HepG2 (cell line): ENCODE results near the gene NEK8. TPM values are rescaled to one million over a fixed set of nuclear protein-coding genes. Genes with fewer than 3 reads are reported as not detected.

Experiments used
- ATAC-seq: fragments of 200-7000 bp; cut with Tn5 transposase; 3 replicates; pipeline ENCODE4 v1.9.1; 2020; ENCODE audit warnings: mild to moderate bottlenecking, moderate library complexity
- BruUV-seq: library from RNA; stranded (reverse); fragments of 400-500 nt; replicated peaks from 2 replicates; lab custom pipeline; 2021; lab: Mats Ljungman, UMichigan
- CTCF ChIA-PET: fragments of 300-600 bp; formaldehyde crosslinking; extraction: SDS; loops from one replicate; lab custom pipeline; 2021; ENCODE audit warnings: low total read pairs, inconsistent platforms, low intra/inter-chr PET ratio; lab: Yijun Ruan, JAX
- POLR2A ChIA-PET: fragments of 350-600 bp; sonication (Branson Sonifier 250); formaldehyde crosslinking; loops from one replicate; lab custom pipeline; 2020; ENCODE audit warnings: antibody characterized with exemption, inconsistent platforms; lab: Yijun Ruan, JAX
- DNase-seq: peaks from one replicate; pipeline ENCODE4 v3.0.0-alpha.2; 2015; ENCODE audit warnings: low spot score
- FAIRE-seq: peaks from 3 replicates; lab custom pipeline; 2011; peaks lifted over from hg19 to GRCh38; lab: Jason Lieb, UNC
- H2AFZ ChIP-seq: one replicate; pipeline ENCODE4 v1.6.1; 2011; ENCODE audit warnings: low read length, inconsistent platforms
- H3K27ac ChIP-seq: fragments of 300-600 bp; 3 replicates; pipeline ENCODE4 v1.8.0; 2011; ENCODE audit warnings: mixed run types, mild to moderate bottlenecking, mixed read lengths, low read length, inconsistent platforms; ENCODE audit not compliant: insufficient read depth; ENCODE audit errors: extremely low read length
- H3K27me3 ChIP-seq, 2 experiments: fragments of 200-600 bp in 1 of 2; 2 replicates in 1 of 2; 3 replicates in 1 of 2; pipeline versions ENCODE4 v1.6.0 to v1.8.0; 2011; ENCODE audit warnings: low read length in 2 of 2, mild to moderate bottlenecking in 2 of 2, moderate library complexity in 2 of 2, inconsistent platforms in 1 of 2; ENCODE audit not compliant: insufficient read depth in 2 of 2, control insufficient read depth in 1 of 2
- H3K36me3 ChIP-seq, 2 experiments: fragments of 200-600 bp in 1 of 2; replicated peaks in 1 of 2; 2 replicates in 1 of 2; 3 replicates in 1 of 2; pipeline versions ENCODE4 v1.5.1 to v1.8.0; 2011; ENCODE audit warnings: low read length in 2 of 2, inconsistent platforms in 1 of 2; ENCODE audit not compliant: insufficient read depth in 2 of 2, control insufficient read depth in 1 of 2
- H3K4me1 ChIP-seq: 2 replicates; pipeline ENCODE4 v1.5.1; 2012; ENCODE audit warnings: low read length, inconsistent platforms; ENCODE audit not compliant: insufficient read depth
- H3K4me2 ChIP-seq: 2 replicates; pipeline ENCODE4 v1.6.0; 2011; ENCODE audit warnings: low read depth, low read length, inconsistent platforms
- H3K4me3 ChIP-seq, 3 experiments: fragments of 200-600 bp in 1 of 3; sonication (generic), shearing (Covaris generic) in 1 of 3; replicated peaks in 1 of 3; 2 replicates each; pipeline ENCODE4 v1.5.1; 2011 to 2016; ENCODE audit warnings: low read length in 3 of 3, inconsistent platforms in 2 of 3, low read depth in 2 of 3, mild to moderate bottlenecking in 2 of 3, control low read depth in 1 of 3, mixed read lengths in 1 of 3; ENCODE audit not compliant: insufficient read depth in 1 of 3
- H3K79me2 ChIP-seq: one replicate; pipeline ENCODE4 v1.6.1; 2011; ENCODE audit warnings: low read length, inconsistent platforms; ENCODE audit not compliant: insufficient read depth
- H3K9ac ChIP-seq: 2 replicates; pipeline ENCODE4 v1.6.0; 2011; ENCODE audit warnings: mild to moderate bottlenecking, low read depth, low read length, inconsistent platforms; ENCODE audit not compliant: insufficient read depth
- H3K9me3 ChIP-seq: 2 replicates; pipeline ENCODE4 v1.5.1; 2012; ENCODE audit warnings: mild to moderate bottlenecking, low read length
- H4K20me1 ChIP-seq: 2 replicates; pipeline ENCODE4 v1.6.0; 2011; ENCODE audit warnings: inconsistent platforms, mild to moderate bottlenecking, low read length, moderate library complexity; ENCODE audit not compliant: insufficient read depth
- BORCS8-MEF2B ChIP-seq: sonication (generic); formaldehyde crosslinking; IDR thresholded peaks from 2 replicates; pipeline ENCODE4 v1.8.0; 2022; ENCODE audit warnings: mild to moderate bottlenecking, missing genetic modification reagents
- MAFF ChIP-seq: IDR thresholded peaks from 2 replicates; pipeline ENCODE4 v1.6.1; 2011; ENCODE audit warnings: low read depth, low read length, improper control_type of control experiment
- MEF2D ChIP-seq: sonication (generic); formaldehyde crosslinking; IDR thresholded peaks from 2 replicates; pipeline ENCODE4 v1.5.1; 2020; ENCODE audit warnings: mild to moderate bottlenecking, missing genetic modification reagents
- MLX ChIP-seq: IDR thresholded peaks from 2 replicates; pipeline ENCODE4 v1.6.1; 2016
- PLRG1 ChIP-seq: fragments of 450-650 bp; conservative IDR thresholded peaks from 2 replicates; pipeline ENCODE4 v1.6.1; 2016
- POLR2A ChIP-seq, 2 experiments: IDR thresholded peaks; 2 replicates each; pipeline ENCODE4 v1.6.1; 2011; ENCODE audit warnings: low read depth in 2 of 2, low read length in 2 of 2, mild to moderate bottlenecking in 1 of 2, moderate library complexity in 1 of 2; ENCODE audit not compliant: insufficient read depth in 1 of 2
- RBM22 ChIP-seq: fragments of 200-400 bp; formaldehyde crosslinking; optimal IDR thresholded peaks from 2 replicates; pipeline ENCODE3; 2017; ENCODE audit warnings: mild to moderate bottlenecking, low read length, moderate library complexity
- RERE ChIP-seq: IDR thresholded peaks from 2 replicates; pipeline ENCODE4 v1.6.1; 2016; ENCODE audit warnings: low read depth, missing genetic modification reagents, missing compliant biosample characterization
- SSRP1 ChIP-seq: IDR thresholded peaks from 2 replicates; pipeline ENCODE4 v1.6.1; 2016; ENCODE audit warnings: control low read depth
- TARDBP ChIP-seq: sonication (generic); formaldehyde crosslinking; IDR thresholded peaks from 2 replicates; pipeline ENCODE4 v1.8.0; 2022; ENCODE audit warnings: mild to moderate bottlenecking, missing genetic modification reagents
- TOPORS ChIP-seq: sonication (generic); formaldehyde crosslinking; IDR thresholded peaks from 2 replicates; pipeline ENCODE4 v1.8.0; 2023; ENCODE audit warnings: mild to moderate bottlenecking, missing genetic modification reagents
- ZNF30 ChIP-seq: sonication (generic); formaldehyde crosslinking; IDR thresholded peaks from 2 replicates; pipeline ENCODE4 v1.5.0; 2020; ENCODE audit warnings: mild to moderate bottlenecking, missing genetic modification reagents
- WGBS: methylation state at CpG from one replicate; pipeline ENCODE4 v1.1.6; 2017; ENCODE audit warnings: low lambda C conversion rate; 5-methylcytosine and 5-hydroxymethylcytosine counted together
- in situ Hi-C: cut with HindIII; loops from 2 replicates; pipeline ENCODE4 v1.10.0; 2017; ENCODE audit warnings: low pct_unique_long_range_greater_than_20kb; ENCODE audit not compliant: extremely low pct_ligation_motif_present
- intact Hi-C: fragments of 100-400 bp; cut with micrococcal nuclease; formaldehyde crosslinking; loops from one replicate; pipeline ENCODE4 v1.10.0; 2022; ENCODE audit not compliant: unreplicated experiment
- polyA plus RNA-seq, 8 experiments: library from polyadenylated mRNA; depleted of rRNA in 3 of 8; stranded (reverse) in 7 of 8; unstranded in 1 of 8; fragments of >200 nt; fragmentation: Illumina TruSeq in 4 of 8; extraction: Trizol in 4 of 8; gene quantifications; 2 replicates each; pipeline versions ENCODE4 v1.2.1 to v1.2.3, GENCODE V29; 2011 to 2016; ENCODE audit warnings: low read depth in 4 of 8, missing spikeins in 1 of 8, mixed read lengths in 1 of 8; ENCODE audit not compliant: insufficient read depth in 1 of 8
- total RNA-seq, 5 experiments: library from RNA; depleted of rRNA; stranded (reverse); fragments of >200 nt; fragmentation: Illumina TruSeq; extraction: Trizol; gene quantifications; 2 replicates each; pipeline ENCODE4 v1.2.3, GENCODE V29; 2016; ENCODE audit warnings: low read depth in 1 of 5

Gene NEK8
- total and polyA plus RNA-seq, 2 of the 13 experiments (the other 11 are each of a cell fraction or from before 2014, with no cell fraction given) = 5.8 to 13.5 TPM

- 75% methylated on average over 7 of the region's 7 CpGs for WGBS
- Histone ChIP-seq H4K20me1 (peaks cover 42% of the 10 kb centered on the region), H3K4me2 (peak overlapping the region; percentile 96), H3K27ac (peak overlapping the region; percentile 41), H3K9ac (peak overlapping the region; percentile 45), H2AFZ (no peak overlapping the region), H3K36me3 (peaks cover 8 to 38% of the 10 kb centered on the region in 2 experiments; a peak in 4 of 5 replicates), H3K27me3 (no peaks in the 10 kb centered on the region; a peak in 1 of 5 replicates), H3K79me2 (peaks cover 40% of the 10 kb centered on the region), H3K4me3 (peak overlapping the region; percentile 8 to 97 (median 20); a peak in 2 of 6 replicates), H3K4me1 (peaks cover 64% of the 10 kb centered on the region), H3K9me3 (no peaks in the 10 kb centered on the region)
- intact Hi-C loops = loop anchor here (5.0 kb wide), 1 partner anchor 75 kb away; the partner anchor contains the start of gene BLTP2
- in situ Hi-C loops = no loop called here
- no peak for DNase-seq
- no peak for ATAC-seq
- ChIA-PET CTCF (no interaction called here), POLR2A (interaction anchor here (4.1 to 4.2 kb wide), 2 partner anchors 16 to 21 kb away, joined by 92 to 220 read pairs; partner anchors contain the start of genes PROCA1 and TRAF4)
- no peak for FAIRE-seq
- no TSS peak for BruUV-seq
- TF ChIP-seq PLRG1 (no peak), MLX (no peak), MEF2D (CRISPR knock-in tag) (no peak), RERE (CRISPR knock-in tag) (no peak), TARDBP (0 out of 2 replicates have a peak, but pooled peaks have one; percentile 7), MAFF (no peak), POLR2A (IDR thresholded peaks at IDR 0.05; ENCODE audit: insufficient read depth in 1 of 2, low read depth in 2 of 2, low read length in 2 of 2) (peak in 1 of 2 experiments; percentile 37; a peak in 2 of 4 replicates), ZNF30 (CRISPR knock-in tag) (no peak), BORCS8-MEF2B (CRISPR knock-in tag) (0 out of 2 replicates have a peak, but pooled peaks have one; percentile 6), SSRP1 (CRISPR knock-in tag) (0 out of 2 replicates have a peak, but pooled peaks have one; percentile 28), RBM22 (peak; percentile 53), TOPORS (CRISPR knock-in tag) (peak; percentile 52; the same call in 1 of the 2 replicates)
Measured at GRCh38 chr17:28722417-28723158, 6.0 kb upstream of the NEK8 start.
